HFF-Myc (cell line): ENCODE results near the gene SF1.
A peak's percentile ranks its signal among the peaks of the same experiment; 100 is the strongest.

Experiments used
- DNase-seq: peaks from one replicate; pipeline ENCODE4 v3.0.0-alpha.2; 2011; ENCODE audit warnings: low read depth; ENCODE audit errors: extremely low read depth
- H3K4me3 ChIP-seq: replicated peaks from 2 replicates; pipeline ENCODE4 v1.5.1; 2011; ENCODE audit warnings: low read depth, mild to moderate bottlenecking, control low read depth, low read length
- CTCF ChIP-seq: IDR thresholded peaks from 2 replicates; pipeline ENCODE4 v1.5.1; 2012; ENCODE audit warnings: mild to moderate bottlenecking, low read depth, low read length, control low read depth; ENCODE audit errors: missing control alignments

The SF1 gene

GRCh38 chr11:64743591-64744543 is 34.5 kb downstream of the SF1 start, which contains the start of gene RASGRP2:
RASGRP2 (minus strand) TSS chr11:64744142; CDS start chr11:64742866, 1,276 bp downstream.
- DNase-seq, result no peak
- peak; percentile 59 for TF ChIP-seq CTCF
- H3K4me3 ChIP-seq, result 0 out of 2 replicates have a peak within 1 kb of the TSS, but pooled peaks have one; percentile 11

GRCh38 chr11:64742889-64743590 is 35.3 kb downstream of the SF1 start:
- TF ChIP-seq CTCF, result peak; percentile 81
- no peak for DNase-seq
- peak overlapping the region; percentile 14 for H3K4me3 ChIP-seq

- H3K4me3 ChIP-seq, result peak overlapping the region; percentile 14
- no peak for TF ChIP-seq CTCF
These were observed 36.1 kb downstream of the SF1 start for GRCh38 chr11:64742087-64742888.

GRCh38 chr11:64741375-64742086 is 36.8 kb downstream of the SF1 start:
- TF ChIP-seq CTCF, result no peak
- no peak overlapping the region for H3K4me3 ChIP-seq
- no peak for DNase-seq

More at GRCh38 chr11:64742087-64742888, 36.1 kb downstream of the SF1 start:
- DNase-seq, result no peak

- TF ChIP-seq CTCF, result no peak
- H3K4me3 ChIP-seq, result no peak overlapping the region
- no peak for DNase-seq
These were observed 38.5 kb downstream of the SF1 start for GRCh38 chr11:64739871-64740270.

- no peak for TF ChIP-seq CTCF
- no peak for DNase-seq
- no peak overlapping the region for H3K4me3 ChIP-seq
These were observed 41.7 kb downstream of the SF1 start for GRCh38 chr11:64736654-64737053.
